MM.1S (cell line): ENCODE data around the gene ATP6V1G2.

Experiments
- DNase-seq: peaks from one replicate; pipeline ENCODE4 v3.0.0-alpha.2; 2015
- H2AFZ ChIP-seq: fragments of 300-600 bp; sonication (generic); 2 replicates; pipeline ENCODE4 v1.6.0; 2016; ENCODE audit warnings: antibody characterized with exemption, low read length
- H3F3A ChIP-seq: fragments of 300-600 bp; sonication (generic); 2 replicates; pipeline ENCODE4 v1.6.1; 2016; ENCODE audit warnings: mild to moderate bottlenecking, antibody characterized with exemption, low read length, moderate library complexity, mixed read lengths; ENCODE audit not compliant: insufficient read depth
- H3K27ac ChIP-seq: fragments of 300-600 bp; sonication (generic); 2 replicates; pipeline ENCODE4 v1.5.1; 2016; ENCODE audit warnings: mild to moderate bottlenecking, low read length
- H3K27me3 ChIP-seq: fragments of 300-600 bp; sonication (generic); replicated peaks from 2 replicates; pipeline ENCODE4 v1.6.0; 2016; ENCODE audit warnings: low read length; ENCODE audit not compliant: insufficient read depth
- H3K36me3 ChIP-seq: fragments of 300-600 bp; sonication (generic); replicated peaks from 2 replicates; pipeline ENCODE4 v1.6.1; 2016; ENCODE audit warnings: mild to moderate bottlenecking, low read length, mixed read lengths; ENCODE audit not compliant: insufficient read depth
- H3K4me1 ChIP-seq: fragments of 300-600 bp; sonication (generic); 2 replicates; pipeline ENCODE4 v1.6.1; 2016; ENCODE audit warnings: low read length, mixed read lengths
- H3K4me2 ChIP-seq: fragments of 300-600 bp; sonication (generic); 2 replicates; pipeline ENCODE4 v1.6.0; 2016; ENCODE audit warnings: low read depth, low read length
- H3K4me3 ChIP-seq: fragments of 300-600 bp; sonication (generic); 2 replicates; pipeline ENCODE4 v1.5.1; 2016; ENCODE audit warnings: low read length, mixed read lengths
- H3K79me2 ChIP-seq: fragments of 300-600 bp; sonication (generic); 2 replicates; pipeline ENCODE4 v1.6.1; 2016; ENCODE audit warnings: mixed run types, low read length, mixed read lengths
- H3K9ac ChIP-seq: fragments of 300-600 bp; sonication (generic); 2 replicates; pipeline ENCODE4 v1.6.1; 2016; ENCODE audit warnings: low read length, mixed read lengths
- H3K9me2 ChIP-seq: fragments of 300-600 bp; sonication (generic); replicated peaks from 2 replicates; pipeline ENCODE4 v1.6.1; 2016; ENCODE audit warnings: mild to moderate bottlenecking, low read length, mixed read lengths; ENCODE audit not compliant: insufficient read depth
- H3K9me3 ChIP-seq: fragments of 300-600 bp; sonication (generic); replicated peaks from 2 replicates; pipeline ENCODE4 v1.6.1; 2016; ENCODE audit warnings: mild to moderate bottlenecking, low read length, mixed read lengths; ENCODE audit not compliant: insufficient read depth
- H4K20me1 ChIP-seq: fragments of 300-600 bp; sonication (generic); 2 replicates; pipeline ENCODE4 v1.6.1; 2016; ENCODE audit warnings: mild to moderate bottlenecking, low read length, moderate library complexity, mixed read lengths; ENCODE audit not compliant: insufficient read depth
- EZH2 ChIP-seq: fragments of 300-600 bp; sonication (generic); optimal IDR thresholded peaks from 2 replicates; pipeline ENCODE3; 2017; ENCODE audit warnings: low read depth, mild to moderate bottlenecking, antibody characterized with exemption, low read length, mixed read lengths
- EZH2phosphoT487 ChIP-seq: fragments of 300-600 bp; sonication (generic); IDR thresholded peaks from 2 replicates; pipeline ENCODE4 v1.6.1; 2018; ENCODE audit warnings: antibody characterized with exemption, low read length
- TF ChIP-seq, protein P1 (sequence below): fragments of 300-600 bp; sonication (generic); IDR thresholded peaks from 2 replicates; pipeline ENCODE4 v1.5.1; 2016; ENCODE audit warnings: antibody characterized with exemption, low read length, mixed read lengths

Gene ATP6V1G2

DNA sequence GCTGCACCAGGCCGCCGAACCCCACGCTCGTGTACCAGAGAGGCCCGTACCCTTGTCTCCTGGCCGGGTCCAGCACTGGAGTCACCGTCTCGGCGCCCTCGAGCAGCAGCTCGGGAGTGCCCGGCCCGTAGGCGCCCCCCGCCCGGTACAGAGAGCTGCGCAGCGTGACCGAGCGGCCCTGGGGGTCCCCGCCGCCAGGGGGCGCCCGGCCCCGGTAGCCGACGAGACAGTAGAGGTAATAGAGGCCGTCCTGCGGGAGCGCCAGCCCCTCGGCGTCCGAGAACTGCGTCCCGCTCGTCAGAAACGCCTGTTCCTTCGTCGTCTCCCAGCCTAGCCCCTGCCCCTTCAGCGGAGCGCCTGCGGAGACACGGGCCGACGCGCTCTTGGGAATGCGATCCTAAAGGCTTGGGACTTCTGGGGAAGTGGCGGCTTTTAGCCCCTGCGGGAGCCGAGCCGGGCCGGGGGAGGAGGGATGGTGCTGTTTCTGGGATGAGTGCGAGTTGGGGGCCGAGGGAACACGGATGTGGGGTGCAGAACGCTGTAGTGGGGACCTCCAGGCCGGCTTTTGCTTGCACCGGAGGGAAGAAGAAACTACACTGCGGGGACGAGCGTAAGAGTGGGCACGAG is 34.5 kb upstream of the ATP6V1G2 start:
- Histone ChIP-seq H3K9ac (peak overlapping the region; percentile 12; the same call in 1 of the 2 replicates), H3K9me2 (no peaks in the 10 kb centered on the region), H3K79me2 (no peaks in the 10 kb centered on the region), H3K4me2 (peak overlapping the region; percentile 99), H3K27me3 (peaks cover 63% of the 10 kb centered on the region), H3K4me3 (peak overlapping the region; percentile 66), H3K4me1 (peaks cover 19% of the 10 kb centered on the region), H2AFZ (peak overlapping the region; percentile 93), H3K36me3 (no peaks in the 10 kb centered on the region), H4K20me1 (no peaks in the 10 kb centered on the region), H3K9me3 (no peaks in the 10 kb centered on the region), H3K27ac (no peak overlapping the region), H3F3A (no peaks in the 10 kb centered on the region)
- DNase-seq, result peak; percentile 62
- TF ChIP-seq, protein P1, sequence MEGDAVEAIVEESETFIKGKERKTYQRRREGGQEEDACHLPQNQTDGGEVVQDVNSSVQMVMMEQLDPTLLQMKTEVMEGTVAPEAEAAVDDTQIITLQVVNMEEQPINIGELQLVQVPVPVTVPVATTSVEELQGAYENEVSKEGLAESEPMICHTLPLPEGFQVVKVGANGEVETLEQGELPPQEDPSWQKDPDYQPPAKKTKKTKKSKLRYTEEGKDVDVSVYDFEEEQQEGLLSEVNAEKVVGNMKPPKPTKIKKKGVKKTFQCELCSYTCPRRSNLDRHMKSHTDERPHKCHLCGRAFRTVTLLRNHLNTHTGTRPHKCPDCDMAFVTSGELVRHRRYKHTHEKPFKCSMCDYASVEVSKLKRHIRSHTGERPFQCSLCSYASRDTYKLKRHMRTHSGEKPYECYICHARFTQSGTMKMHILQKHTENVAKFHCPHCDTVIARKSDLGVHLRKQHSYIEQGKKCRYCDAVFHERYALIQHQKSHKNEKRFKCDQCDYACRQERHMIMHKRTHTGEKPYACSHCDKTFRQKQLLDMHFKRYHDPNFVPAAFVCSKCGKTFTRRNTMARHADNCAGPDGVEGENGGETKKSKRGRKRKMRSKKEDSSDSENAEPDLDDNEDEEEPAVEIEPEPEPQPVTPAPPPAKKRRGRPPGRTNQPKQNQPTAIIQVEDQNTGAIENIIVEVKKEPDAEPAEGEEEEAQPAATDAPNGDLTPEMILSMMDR, result peak; percentile 88
- TF ChIP-seq EZH2phosphoT487 (no peak), EZH2 (no peak)

DNA sequence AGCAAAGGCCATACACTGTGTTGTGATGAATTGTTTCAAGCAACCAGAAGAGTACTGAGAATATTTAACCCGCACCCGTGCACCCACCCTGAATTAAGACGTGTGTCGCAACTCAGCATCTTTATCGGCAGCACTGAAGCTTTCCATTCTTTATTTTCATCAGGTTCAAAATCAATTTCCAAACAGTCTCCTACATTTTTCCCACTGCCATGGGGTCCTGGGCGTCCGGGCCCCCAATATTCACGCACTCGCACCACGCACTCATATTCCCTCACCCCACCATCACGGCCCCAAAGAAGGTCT is 34.0 kb upstream of the ATP6V1G2 start:
- Histone ChIP-seq H3K4me1 (peaks cover 19% of the 10 kb centered on the region), H3K9me2 (no peaks in the 10 kb centered on the region), H2AFZ (peak overlapping the region; percentile 93), H3K9me3 (no peaks in the 10 kb centered on the region), H3K4me3 (peak overlapping the region; percentile 66), H3K9ac (no peak overlapping the region; the same call in 1 of the 2 replicates), H3K4me2 (peak overlapping the region; percentile 99), H3F3A (no peaks in the 10 kb centered on the region), H3K36me3 (no peaks in the 10 kb centered on the region), H3K27me3 (peaks cover 65% of the 10 kb centered on the region), H3K79me2 (no peaks in the 10 kb centered on the region), H4K20me1 (no peaks in the 10 kb centered on the region), H3K27ac (no peak overlapping the region)
- no peak for DNase-seq
- no peak for TF ChIP-seq EZH2phosphoT487
- TF ChIP-seq EZH2, result no peak
- TF ChIP-seq, protein P1, result no peak

DNA sequence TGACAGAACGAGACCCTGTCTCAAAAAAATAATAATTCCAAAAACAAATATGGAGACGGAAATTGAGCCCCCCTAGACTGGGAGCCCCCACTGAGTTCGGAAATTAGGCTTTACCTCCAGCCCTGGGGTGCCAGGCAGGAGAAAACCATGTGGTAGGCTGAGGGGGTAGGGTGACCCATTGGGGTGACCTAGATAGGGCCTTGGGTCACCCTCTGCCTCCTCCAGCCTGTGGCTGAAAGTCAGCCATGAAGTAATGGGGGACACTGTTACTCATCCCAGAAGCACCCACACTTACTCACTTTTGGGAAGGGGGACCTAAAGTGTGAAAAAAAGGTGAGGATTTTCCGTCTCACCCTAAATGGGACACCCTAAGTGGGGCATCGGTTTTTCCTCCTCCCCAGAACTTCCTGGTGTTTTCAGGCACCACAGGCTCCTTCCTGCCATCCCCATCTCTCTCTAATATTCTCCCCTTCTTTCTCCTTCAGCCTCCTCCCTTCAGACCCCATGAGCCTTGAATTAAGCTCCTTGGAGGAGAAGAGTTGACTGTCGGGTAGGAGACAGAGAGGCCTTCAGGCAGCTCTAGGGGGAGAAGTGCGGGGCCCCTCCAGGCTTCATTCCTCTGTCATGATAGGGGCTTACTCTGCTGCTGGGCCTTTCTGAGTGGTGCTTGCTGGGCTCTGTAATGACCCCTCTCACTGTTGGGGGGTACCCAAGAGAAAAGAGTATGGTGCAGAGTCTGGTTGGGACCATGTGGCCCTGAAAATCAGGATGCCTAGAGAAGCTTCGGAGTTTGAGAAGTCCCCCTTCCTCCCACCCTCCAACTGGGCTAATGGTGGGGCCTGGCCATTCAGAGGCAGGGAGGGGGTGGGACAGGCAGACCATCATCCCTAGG is 33.4 kb upstream of the ATP6V1G2 start:
- Histone ChIP-seq H2AFZ (no peak overlapping the region), H3K9me2 (no peaks in the 10 kb centered on the region), H3K27ac (no peak overlapping the region), H3K9me3 (no peaks in the 10 kb centered on the region), H4K20me1 (no peaks in the 10 kb centered on the region), H3K9ac (no peak overlapping the region), H3K4me3 (no peak overlapping the region), H3K36me3 (no peaks in the 10 kb centered on the region), H3K27me3 (peaks cover 71% of the 10 kb centered on the region), H3K4me2 (no peak overlapping the region), H3F3A (no peaks in the 10 kb centered on the region), H3K79me2 (no peaks in the 10 kb centered on the region), H3K4me1 (peaks cover 19% of the 10 kb centered on the region)
- TF ChIP-seq, protein P1, result no peak
- no peak for TF ChIP-seq EZH2
- no peak for TF ChIP-seq EZH2phosphoT487
- DNase-seq, result no peak
